ENCODE data around the gene NOL4L.

- TF ChIP-seq, protein P1, sequence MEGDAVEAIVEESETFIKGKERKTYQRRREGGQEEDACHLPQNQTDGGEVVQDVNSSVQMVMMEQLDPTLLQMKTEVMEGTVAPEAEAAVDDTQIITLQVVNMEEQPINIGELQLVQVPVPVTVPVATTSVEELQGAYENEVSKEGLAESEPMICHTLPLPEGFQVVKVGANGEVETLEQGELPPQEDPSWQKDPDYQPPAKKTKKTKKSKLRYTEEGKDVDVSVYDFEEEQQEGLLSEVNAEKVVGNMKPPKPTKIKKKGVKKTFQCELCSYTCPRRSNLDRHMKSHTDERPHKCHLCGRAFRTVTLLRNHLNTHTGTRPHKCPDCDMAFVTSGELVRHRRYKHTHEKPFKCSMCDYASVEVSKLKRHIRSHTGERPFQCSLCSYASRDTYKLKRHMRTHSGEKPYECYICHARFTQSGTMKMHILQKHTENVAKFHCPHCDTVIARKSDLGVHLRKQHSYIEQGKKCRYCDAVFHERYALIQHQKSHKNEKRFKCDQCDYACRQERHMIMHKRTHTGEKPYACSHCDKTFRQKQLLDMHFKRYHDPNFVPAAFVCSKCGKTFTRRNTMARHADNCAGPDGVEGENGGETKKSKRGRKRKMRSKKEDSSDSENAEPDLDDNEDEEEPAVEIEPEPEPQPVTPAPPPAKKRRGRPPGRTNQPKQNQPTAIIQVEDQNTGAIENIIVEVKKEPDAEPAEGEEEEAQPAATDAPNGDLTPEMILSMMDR (IDR thresholded peaks at IDR 0.05): no peak
- TF ChIP-seq EP300 (IDR thresholded peaks at IDR 0.05): no peak
- TF ChIP-seq POLR2AphosphoS5 (IDR thresholded peaks at IDR 0.05): no peak
Observed at GRCh38 chr20:32570401-32571190, 14.5 kb downstream of the NOL4L start.
